VCaP (cell line): ENCODE measurements around the gene CACNA1A.
A peak's percentile ranks its signal among the peaks of the same experiment; 100 is the strongest.

ENCODE experiments used
- H3K27ac ChIP-seq: fragments of 450-650 bp; 2 replicates; pipeline ENCODE4 v1.5.1; 2017
- CTCF ChIP-seq: fragments of 450-650 bp; conservative IDR thresholded peaks from 2 replicates; pipeline ENCODE4 v1.5.1; 2017; ENCODE audit warnings: mild to moderate bottlenecking, moderate library complexity

The CACNA1A gene

GRCh38 chr19:13284929-13285928, 221.1 kb downstream of the CACNA1A start:
- TF ChIP-seq CTCF: no peak
- no peak overlapping the region for H3K27ac ChIP-seq

GRCh38 chr19:13283871-13284270, 222.4 kb downstream of the CACNA1A start:
- TF ChIP-seq CTCF: no peak
- no peak overlapping the region for H3K27ac ChIP-seq

- TF ChIP-seq CTCF: no peak
- no peak overlapping the region for H3K27ac ChIP-seq
Measured at GRCh38 chr19:13282486-13283065, 223.7 kb downstream of the CACNA1A start.

GRCh38 chr19:13281567-13282291, 224.6 kb downstream of the CACNA1A start:
- H3K27ac ChIP-seq: no peak overlapping the region
- no peak for TF ChIP-seq CTCF

GRCh38 chr19:13277104-13277809, 229.0 kb downstream of the CACNA1A start:
- no peak overlapping the region for H3K27ac ChIP-seq
- TF ChIP-seq CTCF: peak; percentile 54

- no peak for TF ChIP-seq CTCF
- H3K27ac ChIP-seq: no peak overlapping the region
Measured at GRCh38 chr19:13275016-13275722, 231.1 kb downstream of the CACNA1A start.
